HepG2 (cell line): Measurements from ENCODE around the gene ADAM19. TPM values are rescaled to one million over a fixed set of nuclear protein-coding genes. Genes with fewer than 3 reads are reported as not detected.

Experiments
- ATAC-seq: fragments of 200-7000 bp; cut with Tn5 transposase; 3 replicates; pipeline ENCODE4 v1.9.1; 2020; ENCODE audit warnings: mild to moderate bottlenecking, moderate library complexity
- BruUV-seq: library from RNA; stranded (reverse); fragments of 400-500 nt; replicated peaks from 2 replicates; lab custom pipeline; 2021; lab: Mats Ljungman, UMichigan
- CTCF ChIA-PET: fragments of 300-600 bp; formaldehyde crosslinking; extraction: SDS; loops from one replicate; lab custom pipeline; 2021; ENCODE audit warnings: low total read pairs, inconsistent platforms, low intra/inter-chr PET ratio; lab: Yijun Ruan, JAX
- POLR2A ChIA-PET: fragments of 350-600 bp; sonication (Branson Sonifier 250); formaldehyde crosslinking; loops from one replicate; lab custom pipeline; 2020; ENCODE audit warnings: antibody characterized with exemption, inconsistent platforms; lab: Yijun Ruan, JAX
- DNase-seq: peaks from one replicate; pipeline ENCODE4 v3.0.0-alpha.2; 2015; ENCODE audit warnings: low spot score
- FAIRE-seq: peaks from 3 replicates; lab custom pipeline; 2011; peaks lifted over from hg19 to GRCh38; lab: Jason Lieb, UNC
- H2AFZ ChIP-seq: one replicate; pipeline ENCODE4 v1.6.1; 2011; ENCODE audit warnings: low read length, inconsistent platforms
- H3K27ac ChIP-seq: fragments of 300-600 bp; 3 replicates; pipeline ENCODE4 v1.8.0; 2011; ENCODE audit warnings: mixed run types, mild to moderate bottlenecking, mixed read lengths, low read length, inconsistent platforms; ENCODE audit not compliant: insufficient read depth; ENCODE audit errors: extremely low read length
- H3K27me3 ChIP-seq, 2 experiments: fragments of 200-600 bp in 1 of 2; 2 replicates in 1 of 2; 3 replicates in 1 of 2; pipeline versions ENCODE4 v1.6.0 to v1.8.0; 2011; ENCODE audit warnings: low read length in 2 of 2, mild to moderate bottlenecking in 2 of 2, moderate library complexity in 2 of 2, inconsistent platforms in 1 of 2; ENCODE audit not compliant: insufficient read depth in 2 of 2, control insufficient read depth in 1 of 2
- H3K36me3 ChIP-seq, 2 experiments: fragments of 200-600 bp in 1 of 2; replicated peaks in 1 of 2; 2 replicates in 1 of 2; 3 replicates in 1 of 2; pipeline versions ENCODE4 v1.5.1 to v1.8.0; 2011; ENCODE audit warnings: low read length in 2 of 2, inconsistent platforms in 1 of 2; ENCODE audit not compliant: insufficient read depth in 2 of 2, control insufficient read depth in 1 of 2
- H3K4me1 ChIP-seq: 2 replicates; pipeline ENCODE4 v1.5.1; 2012; ENCODE audit warnings: low read length, inconsistent platforms; ENCODE audit not compliant: insufficient read depth
- H3K4me2 ChIP-seq: 2 replicates; pipeline ENCODE4 v1.6.0; 2011; ENCODE audit warnings: low read depth, low read length, inconsistent platforms
- H3K4me3 ChIP-seq, 3 experiments: fragments of 200-600 bp in 1 of 3; sonication (generic), shearing (Covaris generic) in 1 of 3; replicated peaks in 1 of 3; 2 replicates each; pipeline ENCODE4 v1.5.1; 2011 to 2016; ENCODE audit warnings: low read length in 3 of 3, inconsistent platforms in 2 of 3, low read depth in 2 of 3, mild to moderate bottlenecking in 2 of 3, control low read depth in 1 of 3, mixed read lengths in 1 of 3; ENCODE audit not compliant: insufficient read depth in 1 of 3
- H3K79me2 ChIP-seq: one replicate; pipeline ENCODE4 v1.6.1; 2011; ENCODE audit warnings: low read length, inconsistent platforms; ENCODE audit not compliant: insufficient read depth
- H3K9ac ChIP-seq: 2 replicates; pipeline ENCODE4 v1.6.0; 2011; ENCODE audit warnings: mild to moderate bottlenecking, low read depth, low read length, inconsistent platforms; ENCODE audit not compliant: insufficient read depth
- H3K9me3 ChIP-seq: 2 replicates; pipeline ENCODE4 v1.5.1; 2012; ENCODE audit warnings: mild to moderate bottlenecking, low read length
- H4K20me1 ChIP-seq: 2 replicates; pipeline ENCODE4 v1.6.0; 2011; ENCODE audit warnings: inconsistent platforms, mild to moderate bottlenecking, low read length, moderate library complexity; ENCODE audit not compliant: insufficient read depth
- CENPBD1 ChIP-seq: sonication (generic); formaldehyde crosslinking; IDR thresholded peaks from 2 replicates; pipeline ENCODE4 v1.8.0; 2022; ENCODE audit warnings: missing genetic modification reagents, low read depth, mild to moderate bottlenecking, borderline replicate concordance
- ETV5 ChIP-seq: IDR thresholded peaks from 2 replicates; pipeline ENCODE4 v1.6.1; 2018; ENCODE audit warnings: missing biosample characterization, missing genetic modification reagents, inconsistent platforms, borderline replicate concordance
- EZH2 ChIP-seq: conservative IDR thresholded peaks from 2 replicates; pipeline ENCODE4 v1.6.1; 2012; ENCODE audit warnings: mild to moderate bottlenecking, low read depth, low read length, moderate library complexity
- JUNB ChIP-seq: sonication (generic); formaldehyde crosslinking; IDR thresholded peaks from 2 replicates; pipeline ENCODE4 v1.8.0; 2022; ENCODE audit warnings: missing genetic modification reagents, mild to moderate bottlenecking, borderline replicate concordance
- KDM1A ChIP-seq: IDR thresholded peaks from 2 replicates; pipeline ENCODE4 v1.6.1; 2016; ENCODE audit warnings: missing compliant biosample characterization
- KLF6 ChIP-seq: IDR thresholded peaks from 2 replicates; pipeline ENCODE4 v1.8.0; 2016; ENCODE audit warnings: missing biosample characterization, missing genetic modification reagents
- NCOR1 ChIP-seq: fragments of 200-600 bp; sonication (generic); IDR thresholded peaks from 2 replicates; pipeline ENCODE4 v1.7.0; 2017; ENCODE audit warnings: antibody characterized with exemption, low read length, borderline replicate concordance
- UBTF ChIP-seq: sonication (generic); formaldehyde crosslinking; IDR thresholded peaks from 2 replicates; pipeline ENCODE4 v1.4.0; 2020; ENCODE audit warnings: mild to moderate bottlenecking, missing genetic modification reagents
- WIZ ChIP-seq: sonication (generic); formaldehyde crosslinking; IDR thresholded peaks from 2 replicates; pipeline ENCODE4 v1.5.1; 2020; ENCODE audit warnings: mild to moderate bottlenecking, missing genetic modification reagents
- ZMYM3 ChIP-seq: sonication (generic); formaldehyde crosslinking; IDR thresholded peaks from 2 replicates; pipeline ENCODE4 v1.5.1; 2020; ENCODE audit warnings: mild to moderate bottlenecking, missing genetic modification reagents
- ZNF512 ChIP-seq: sonication (generic); formaldehyde crosslinking; IDR thresholded peaks from 2 replicates; pipeline ENCODE4 v1.4.0; 2020; ENCODE audit warnings: mild to moderate bottlenecking, missing genetic modification reagents
- ZNF629 ChIP-seq: sonication (generic); formaldehyde crosslinking; conservative IDR thresholded peaks from 2 replicates; pipeline ENCODE4 v1.5.0; 2020; ENCODE audit warnings: missing genetic modification reagents
- ZNF839 ChIP-seq: sonication (generic); formaldehyde crosslinking; IDR thresholded peaks from 2 replicates; pipeline ENCODE4 v1.4.0; 2020; ENCODE audit warnings: missing genetic modification reagents, mild to moderate bottlenecking, borderline replicate concordance
- WGBS: methylation state at CpG from one replicate; pipeline ENCODE4 v1.1.6; 2017; ENCODE audit warnings: low lambda C conversion rate; 5-methylcytosine and 5-hydroxymethylcytosine counted together
- in situ Hi-C: cut with HindIII; loops from 2 replicates; pipeline ENCODE4 v1.10.0; 2017; ENCODE audit warnings: low pct_unique_long_range_greater_than_20kb; ENCODE audit not compliant: extremely low pct_ligation_motif_present
- intact Hi-C: fragments of 100-400 bp; cut with micrococcal nuclease; formaldehyde crosslinking; loops from one replicate; pipeline ENCODE4 v1.10.0; 2022; ENCODE audit not compliant: unreplicated experiment
- polyA plus RNA-seq, 8 experiments: library from polyadenylated mRNA; depleted of rRNA in 3 of 8; stranded (reverse) in 7 of 8; unstranded in 1 of 8; fragments of >200 nt; fragmentation: Illumina TruSeq in 4 of 8; extraction: Trizol in 4 of 8; gene quantifications; 2 replicates each; pipeline versions ENCODE4 v1.2.1 to v1.2.3, GENCODE V29; 2011 to 2016; ENCODE audit warnings: low read depth in 4 of 8, missing spikeins in 1 of 8, mixed read lengths in 1 of 8; ENCODE audit not compliant: insufficient read depth in 1 of 8
- total RNA-seq, 5 experiments: library from RNA; depleted of rRNA; stranded (reverse); fragments of >200 nt; fragmentation: Illumina TruSeq; extraction: Trizol; gene quantifications; 2 replicates each; pipeline ENCODE4 v1.2.3, GENCODE V29; 2016; ENCODE audit warnings: low read depth in 1 of 5

Gene ADAM19
- total and polyA plus RNA-seq, 2 of the 13 experiments (the other 11 are each of a cell fraction or from before 2014, with no cell fraction given), result 0.38 to 0.74 TPM

- TF ChIP-seq ZNF839 (CRISPR knock-in tag) (no peak), UBTF (CRISPR knock-in tag) (no peak)
- TF ChIP-seq, all 625 proteins: peak for 0
These were observed 1.1 kb upstream of the ADAM19 start (continued) for GRCh38 chr5:157576678-157577077.

- ATAC-seq (peak; percentile 52), DNase-seq (no peak), FAIRE-seq (no peak)
- intact Hi-C loops, result no loop called here
- Histone ChIP-seq H2AFZ (no peak overlapping the region), H3K79me2 (no peaks in the 10 kb centered on the region), H3K4me3 (peak overlapping the region; percentile 52 to 71 (median 66)), H3K36me3 (no peaks in the 10 kb centered on the region), H3K27me3 (peaks cover 2 to 27% of the 10 kb centered on the region in 2 experiments), H3K4me2 (peak overlapping the region; percentile 85), H3K9me3 (no peaks in the 10 kb centered on the region), H3K9ac (0 out of 2 replicates have a peak overlapping the region, but pooled peaks have one; percentile 8), H3K27ac (no peak overlapping the region), H4K20me1 (no peaks in the 10 kb centered on the region), H3K4me1 (peaks cover 7% of the 10 kb centered on the region; the same call in 1 of the 2 replicates)
- BruUV-seq, result no TSS peak
- ChIA-PET CTCF (no interaction called here), POLR2A (no interaction called here)
- in situ Hi-C loops, result no loop called here
- TF ChIP-seq ZNF629 (CRISPR knock-in tag) (peak; percentile 97), JUNB (CRISPR knock-in tag) (no peak), ETV5 (CRISPR knock-in tag) (no peak), KDM1A (CRISPR knock-in tag) (0 out of 2 replicates have a peak, but pooled peaks have one; percentile 22), NCOR1 (no peak), CENPBD1 (CRISPR knock-in tag) (no peak), EZH2 (0 out of 2 replicates have a peak, but pooled peaks have one; percentile 36), KLF6 (no peak), ZNF512 (CRISPR knock-in tag) (no peak), ZMYM3 (peak; percentile 76), WIZ (CRISPR knock-in tag) (no peak)
- 40% methylated on average over 52 of the region's 61 CpGs for WGBS
These were observed 857 bp downstream of the ADAM19 start for GRCh38 chr5:157574456-157575380.
